DMS114 treated with DMSO at 0.1 percent for 48 hours (cell line): ENCODE data around the gene MAN1B1.
"Not testable (repeated sequence)": the region's sequence is repeated elsewhere in the genome, so short reads cannot be mapped to it uniquely, and the experiment has no call there.

Source experiments
- DNase-seq: peaks from one replicate; lab custom pipeline; 2025; ENCODE audit not compliant: unreplicated experiment; lab: John Stamatoyannopoulos, UW

MAN1B1 gene

GRCh38 chr9:137110147-137110910 lies 23.5 kb downstream of the MAN1B1 start:
- DNase-seq: no peak

- no peak for DNase-seq
Measured at GRCh38 chr9:137110911-137111787, 24.4 kb downstream of the MAN1B1 start.

GRCh38 chr9:137111788-137112563 lies 25.2 kb downstream of the MAN1B1 start:
- DNase-seq: no peak

GRCh38 chr9:137112564-137113384 lies 26.0 kb downstream of the MAN1B1 start:
- DNase-seq: no peak

- DNase-seq: no peak
Measured at GRCh38 chr9:137113385-137114159, 26.8 kb downstream of the MAN1B1 start.

- DNase-seq: no peak
Measured at GRCh38 chr9:137114220-137114612, 27.4 kb downstream of the MAN1B1 start.

GRCh38 chr9:137114613-137115393 lies 28.0 kb downstream of the MAN1B1 start, which contains the start of gene DPP7:
DPP7 (minus strand) TSS chr9:137114733; CDS start chr9:137114713, 20 bp downstream.
- DNase-seq: no peak

GRCh38 chr9:137115394-137116026 lies 28.7 kb downstream of the MAN1B1 start:
- no peak for DNase-seq

GRCh38 chr9:137116027-137116507 lies 29.3 kb downstream of the MAN1B1 start:
- DNase-seq: no peak

- DNase-seq: no peak
Measured at GRCh38 chr9:137116728-137117127, 29.9 kb downstream of the MAN1B1 start.

- DNase-seq: no peak
Measured at GRCh38 chr9:137117269-137117731, 30.5 kb downstream of the MAN1B1 start.

- DNase-seq: not testable (repeated sequence)
Measured at GRCh38 chr9:137118092-137118603, 31.4 kb downstream of the MAN1B1 start.

GRCh38 chr9:137121927-137122795 lies 35.4 kb downstream of the MAN1B1 start:
- not testable (repeated sequence) for DNase-seq

GRCh38 chr9:137122796-137123467 lies 36.1 kb downstream of the MAN1B1 start:
- not testable (repeated sequence) for DNase-seq

GRCh38 chr9:137123468-137123837 lies 36.7 kb downstream of the MAN1B1 start:
- no peak for DNase-seq

GRCh38 chr9:137123952-137124462 lies 37.2 kb downstream of the MAN1B1 start:
- not testable (repeated sequence) for DNase-seq
